COLO668 (cell line): ENCODE measurements around the gene FAM120B.
A peak's percentile ranks its signal among the peaks of the same experiment; 100 is the strongest.

Experiments used
- DNase-seq: peaks from one replicate; lab custom pipeline; 2025; ENCODE audit not compliant: unreplicated experiment; lab: John Stamatoyannopoulos, UW

FAM120B gene

DNA sequence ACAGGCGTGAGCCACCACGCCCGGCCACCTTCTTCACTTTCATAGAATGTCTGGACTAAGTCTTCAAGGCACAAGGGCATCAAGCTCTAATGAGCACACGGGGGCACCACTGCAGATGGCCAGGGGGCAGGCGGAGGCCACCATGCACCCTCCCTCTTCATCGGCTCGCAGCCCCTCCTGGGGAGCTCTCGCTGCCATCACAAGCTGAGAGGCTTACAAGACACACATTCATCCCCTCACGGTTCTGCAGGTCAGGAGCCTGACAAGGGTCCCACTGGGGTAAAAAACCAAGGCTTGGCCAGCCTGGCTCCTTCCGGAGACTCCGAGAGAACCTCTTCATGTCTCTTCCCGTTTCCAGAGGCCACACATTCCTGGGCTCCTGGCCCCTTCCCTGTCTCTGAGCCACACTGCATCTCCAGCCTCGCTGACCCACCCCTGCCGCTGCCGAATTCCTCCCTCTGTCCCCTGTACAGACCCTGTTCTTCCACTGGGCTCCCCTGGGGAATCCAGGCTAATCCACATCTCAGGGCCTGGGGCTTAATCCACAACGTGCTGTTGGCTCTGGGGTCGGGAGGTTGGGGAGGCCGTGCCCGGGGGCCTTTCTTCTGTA, 35.5 kb upstream of the FAM120B start:
- DNase-seq: no peak

DNA sequence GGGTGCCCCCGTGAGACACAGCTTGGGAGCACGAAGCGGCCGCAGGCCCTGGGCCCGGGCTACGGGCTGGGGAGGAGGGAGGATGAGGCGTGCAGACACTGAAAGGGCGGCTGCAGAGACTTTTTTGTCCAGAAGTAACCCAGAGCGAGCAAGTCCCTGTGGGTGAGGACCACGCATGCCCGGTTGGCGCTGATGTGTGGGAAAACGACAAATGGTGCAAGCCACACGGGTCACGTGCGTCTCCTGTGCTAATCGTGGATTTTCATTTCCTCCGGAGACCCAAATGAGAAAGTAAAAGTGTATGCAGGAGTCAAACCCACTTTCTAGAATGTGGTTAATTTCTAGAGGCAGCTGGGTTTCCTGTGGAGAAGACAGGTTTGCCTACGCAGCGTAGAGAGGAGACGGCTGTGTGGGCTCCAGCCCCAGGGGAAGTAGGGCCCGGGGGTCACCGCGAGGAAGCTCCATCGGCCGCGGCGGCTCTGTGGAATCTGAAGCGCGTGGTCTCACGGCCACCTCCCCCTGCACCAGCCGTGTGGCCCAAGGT, 34.7 kb upstream of the FAM120B start:
- no peak for DNase-seq

DNA sequence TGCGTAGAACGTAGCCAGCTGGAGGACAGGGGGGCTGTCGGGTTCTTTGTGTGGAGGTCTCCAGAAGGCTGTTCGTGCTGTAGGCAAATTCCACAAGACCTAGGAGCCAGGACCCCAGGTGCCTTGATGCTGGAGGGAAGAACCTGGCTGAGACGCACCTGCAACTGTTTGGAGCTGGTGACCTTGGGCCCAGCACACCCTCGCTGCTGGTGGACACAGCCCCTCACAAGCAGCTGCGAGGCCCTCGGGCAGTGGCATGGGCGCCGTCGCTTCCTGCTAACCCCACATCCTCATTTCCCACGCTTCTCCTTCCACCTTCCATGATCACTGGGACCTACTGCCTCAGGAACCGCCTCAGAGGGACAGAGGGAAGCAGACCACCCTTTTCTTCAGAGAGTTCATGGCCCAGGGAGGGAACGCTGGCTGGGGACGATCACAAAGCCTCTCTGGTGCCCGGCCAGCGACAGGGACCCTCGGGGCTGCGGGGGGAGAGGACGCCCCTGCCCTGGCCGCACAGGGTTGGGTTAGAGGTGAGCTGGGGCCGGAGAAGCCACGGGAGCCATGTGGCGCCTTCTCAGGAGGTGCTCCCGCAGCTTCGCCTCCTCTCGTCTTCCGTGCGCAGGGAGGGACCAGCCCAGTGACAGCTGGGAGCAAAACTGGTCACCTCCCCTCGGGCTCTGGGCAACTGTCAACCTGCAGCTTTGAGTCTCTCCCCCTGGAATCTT, 34.1 kb upstream of the FAM120B start:
- DNase-seq: no peak

DNA sequence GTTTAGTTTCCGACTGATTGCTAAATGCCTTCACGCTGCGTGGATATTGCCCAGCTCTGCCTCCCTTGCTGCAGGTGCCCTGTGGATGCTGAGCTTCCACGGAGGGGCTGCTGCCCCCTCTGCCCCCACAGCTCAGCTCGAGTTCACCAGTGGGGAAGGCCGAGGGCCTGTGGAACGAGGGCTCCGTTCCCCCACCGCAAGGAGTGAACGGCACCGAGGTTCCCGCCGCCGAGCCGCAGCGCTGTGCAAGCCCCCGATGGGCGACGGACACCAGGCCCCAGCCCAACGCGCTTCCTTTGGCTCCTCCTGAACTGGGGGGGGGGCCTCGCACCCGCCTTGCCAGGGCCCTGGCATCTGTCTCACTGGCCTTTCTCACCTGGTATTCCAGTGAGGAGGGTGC, 33.4 kb upstream of the FAM120B start:
- DNase-seq: no peak

DNA sequence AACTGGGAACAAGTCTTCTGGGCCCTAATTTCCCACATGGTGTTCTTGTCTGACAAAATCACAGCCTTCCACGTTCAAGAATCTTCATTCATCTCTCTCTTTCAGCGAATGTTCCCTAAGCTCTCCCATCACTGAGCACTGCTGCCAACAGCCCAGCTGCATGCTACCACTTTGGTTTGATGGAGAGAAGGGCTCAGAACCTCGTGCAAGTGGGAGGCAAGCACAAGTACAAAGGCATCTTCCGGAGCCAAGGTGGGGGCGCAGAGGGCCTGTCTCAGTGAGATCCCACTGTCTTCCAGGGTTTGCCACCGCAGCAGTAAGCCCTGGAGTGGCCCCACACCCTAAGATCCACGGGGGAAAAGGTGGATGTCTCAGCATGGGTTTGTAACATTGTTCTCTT, 32.9 kb upstream of the FAM120B start:
- no peak for DNase-seq

DNA sequence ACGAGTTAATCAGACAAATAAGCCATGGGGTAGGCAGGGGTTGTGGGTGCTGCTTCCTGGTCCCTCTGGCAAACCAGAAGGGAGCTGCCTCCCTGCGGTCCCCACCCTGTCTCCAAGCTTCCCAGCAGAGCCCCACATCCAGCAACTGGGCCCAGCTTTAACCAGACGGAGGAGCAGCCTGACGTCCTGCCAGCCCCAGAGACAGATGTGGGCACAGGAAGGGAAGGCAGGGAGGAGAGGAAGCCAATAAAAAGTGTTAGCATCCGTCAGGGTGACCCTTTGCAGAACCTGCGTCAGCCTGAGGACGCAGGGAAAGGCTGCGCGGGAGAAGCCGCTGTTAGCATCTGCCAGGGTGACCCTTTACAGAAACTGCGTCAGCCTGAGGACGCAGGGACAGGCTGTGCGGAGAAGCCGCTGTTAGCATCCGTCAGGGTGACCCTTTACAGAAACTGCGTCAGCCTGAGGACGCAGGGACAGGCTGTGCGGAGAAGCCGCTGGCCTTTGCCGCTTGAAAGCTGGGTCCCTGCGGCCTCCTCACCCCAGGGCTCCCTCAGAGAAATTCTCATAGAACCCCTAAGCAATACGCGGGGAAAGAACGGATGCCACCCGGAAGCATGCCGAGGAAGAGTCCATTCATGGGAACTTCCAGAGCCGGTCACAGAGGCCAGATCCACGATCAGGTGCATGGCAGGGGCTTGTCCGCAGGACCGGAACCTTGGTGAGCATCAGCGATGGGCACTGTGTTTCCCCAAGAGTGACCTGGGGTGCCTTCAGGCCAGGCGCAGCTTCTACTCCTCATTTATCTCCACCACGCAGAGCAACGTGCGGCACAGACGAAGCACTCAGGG, 31.6 kb upstream of the FAM120B start:
- no peak for DNase-seq

DNA sequence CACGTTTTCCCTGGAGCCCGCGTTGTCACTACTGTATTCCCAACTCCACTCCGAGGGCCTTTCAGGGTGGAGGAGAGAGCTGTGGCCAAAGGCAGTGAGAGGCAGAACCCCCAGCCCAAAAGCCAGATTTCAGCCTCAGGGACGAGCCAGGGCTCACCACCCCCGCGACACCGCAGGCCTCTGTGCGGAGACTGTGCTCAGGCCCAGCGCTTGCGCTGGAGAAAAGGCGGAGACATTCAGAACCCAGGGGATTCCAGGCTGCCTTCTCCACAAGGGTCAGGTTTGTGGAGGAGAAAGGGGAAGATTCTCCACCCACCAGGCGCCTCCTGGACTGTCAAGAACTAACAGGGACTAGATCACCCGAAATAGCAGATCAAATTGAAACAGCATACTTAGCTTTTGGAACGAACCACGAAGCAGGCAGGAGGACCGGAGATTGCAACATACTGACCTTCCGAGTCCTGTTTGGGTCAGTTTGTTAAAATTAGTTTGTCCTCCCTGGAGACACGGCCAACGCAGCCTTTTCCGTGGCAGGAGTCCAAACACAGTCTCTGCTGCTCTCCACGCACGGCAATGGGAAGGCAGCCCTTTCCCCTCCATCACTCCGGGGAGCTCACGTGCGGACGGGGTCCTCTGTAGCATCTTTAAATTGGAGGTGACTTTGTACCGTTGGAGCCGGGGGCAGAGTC, 30.0 kb upstream of the FAM120B start:
- DNase-seq: no peak

DNA sequence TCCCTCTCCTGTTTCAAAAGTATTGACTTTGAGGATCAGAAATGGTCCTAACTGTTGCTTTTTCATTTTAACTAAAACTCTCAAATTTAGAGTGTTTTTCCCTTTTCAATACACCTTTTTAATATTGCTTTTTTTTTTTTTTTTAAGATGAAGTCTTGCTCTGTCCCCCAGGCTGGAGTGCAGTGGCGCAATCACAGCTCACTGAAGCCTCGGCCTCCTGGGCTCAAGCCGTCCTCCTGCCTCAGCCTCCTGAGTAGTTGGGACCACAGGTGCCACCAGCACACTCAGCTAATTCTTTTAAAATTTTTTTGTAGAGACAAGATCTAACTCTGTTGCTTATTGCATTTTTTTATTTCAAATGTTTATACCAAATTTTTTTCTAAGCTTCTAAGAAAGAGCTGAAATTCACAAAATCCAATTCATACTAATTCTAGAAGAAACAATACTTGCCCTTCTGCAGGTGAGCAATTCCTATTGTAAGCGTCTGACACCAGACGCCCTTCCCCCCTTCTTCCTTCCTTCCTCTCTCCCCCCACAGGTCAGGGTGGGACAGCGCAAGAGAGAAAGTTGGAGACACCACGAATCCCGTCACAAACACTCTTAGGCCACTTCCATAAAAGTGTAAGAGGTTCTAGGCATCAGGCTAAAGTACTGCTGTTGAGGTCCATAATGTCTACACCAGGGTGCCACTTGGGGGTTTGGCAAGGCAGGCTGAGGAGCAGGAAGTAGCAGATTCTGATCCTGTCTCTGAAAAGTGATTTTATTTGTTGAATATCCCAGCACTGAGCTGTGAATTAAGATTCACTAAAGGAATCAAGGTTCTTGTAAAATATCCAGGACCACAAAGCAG, 28.4 kb upstream of the FAM120B start:
- no peak for DNase-seq

DNA sequence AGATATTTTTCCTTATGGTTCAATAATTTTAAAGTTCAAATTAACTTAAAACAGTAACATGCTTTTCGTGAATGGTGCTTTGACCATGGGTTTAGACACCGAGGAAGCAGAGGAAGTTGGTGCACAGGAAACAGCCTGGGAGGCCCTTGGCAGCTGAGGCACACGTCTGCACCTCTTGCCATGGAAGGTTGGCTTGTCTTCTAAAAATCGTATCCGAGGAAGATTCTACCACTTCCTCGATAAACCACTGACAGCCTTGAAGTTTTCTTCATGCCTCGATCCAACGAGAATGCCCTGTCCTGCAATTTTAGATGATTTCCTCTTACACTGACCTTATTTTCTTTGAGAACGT, 27.8 kb upstream of the FAM120B start:
- no peak for DNase-seq

DNA sequence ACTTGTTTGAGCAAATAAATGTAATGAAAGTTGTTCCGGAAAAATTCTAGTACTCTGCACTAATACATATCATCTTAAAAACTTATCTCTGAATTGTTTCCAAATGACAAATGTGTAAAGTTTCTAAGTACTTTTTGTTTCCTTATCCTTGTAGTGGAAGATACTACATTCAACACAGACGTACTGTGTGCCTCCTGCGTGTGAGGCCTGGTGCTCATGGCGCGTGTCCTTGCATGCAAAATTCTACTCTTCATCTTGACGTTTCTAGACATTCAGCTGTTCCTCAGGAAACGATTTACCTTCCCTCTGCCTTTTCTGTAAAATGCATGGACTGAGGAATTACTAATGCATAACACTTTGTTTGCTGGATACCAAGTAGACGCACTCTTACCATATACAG, 27.1 kb upstream of the FAM120B start:
- no peak for DNase-seq

DNA sequence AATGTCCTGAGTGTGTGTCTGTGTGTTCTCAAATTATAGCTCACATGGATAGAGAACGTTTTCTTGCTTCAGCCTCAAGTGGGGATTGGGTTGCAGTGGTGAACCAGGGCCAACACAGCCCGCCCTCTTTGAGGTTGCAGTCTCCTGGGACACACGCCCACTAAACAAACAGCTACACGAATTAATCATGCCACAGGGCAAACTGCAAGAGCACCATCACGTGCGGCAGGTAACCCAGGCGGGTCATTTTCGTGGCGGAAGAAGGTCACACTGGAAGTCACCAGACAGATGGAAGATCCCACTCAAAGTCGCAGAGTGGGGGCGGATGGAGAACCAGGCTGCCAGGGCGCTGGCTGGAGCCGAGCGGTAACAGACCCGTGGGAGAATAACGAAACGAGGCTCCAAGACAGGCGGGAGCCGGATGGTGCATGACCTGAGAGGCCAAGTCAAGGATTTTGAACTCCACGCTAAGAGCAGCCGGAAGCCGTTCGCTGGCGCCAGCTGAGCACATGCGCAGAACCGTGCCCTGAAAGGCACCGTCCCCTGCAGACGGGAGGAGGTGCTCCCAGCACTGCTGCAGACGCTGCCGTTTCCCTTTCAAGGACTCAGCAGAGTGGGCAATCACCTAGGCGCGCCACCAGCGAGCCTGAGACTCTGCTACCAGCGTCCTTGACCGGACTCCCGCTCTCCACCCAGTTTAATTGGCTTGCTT, 26.4 kb upstream of the FAM120B start:
- DNase-seq: peak; percentile 87

DNA sequence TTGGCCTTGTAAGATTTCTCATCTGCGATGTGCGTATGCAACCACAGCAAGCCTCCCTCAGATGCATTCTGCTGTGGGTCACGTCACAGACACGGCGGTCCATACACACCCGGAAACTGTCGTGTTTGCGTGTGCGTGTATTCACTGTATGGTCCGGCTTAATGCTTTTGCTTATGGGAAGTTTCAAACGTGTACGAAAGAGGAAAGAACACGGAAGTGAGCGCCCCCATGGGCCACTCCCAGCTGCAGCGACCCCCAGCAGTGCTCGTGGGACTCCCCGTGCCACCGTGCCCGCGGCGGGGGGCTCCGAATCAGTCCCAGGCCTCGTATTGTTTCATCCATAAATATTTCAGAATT, 25.9 kb upstream of the FAM120B start:
- no peak for DNase-seq

DNA sequence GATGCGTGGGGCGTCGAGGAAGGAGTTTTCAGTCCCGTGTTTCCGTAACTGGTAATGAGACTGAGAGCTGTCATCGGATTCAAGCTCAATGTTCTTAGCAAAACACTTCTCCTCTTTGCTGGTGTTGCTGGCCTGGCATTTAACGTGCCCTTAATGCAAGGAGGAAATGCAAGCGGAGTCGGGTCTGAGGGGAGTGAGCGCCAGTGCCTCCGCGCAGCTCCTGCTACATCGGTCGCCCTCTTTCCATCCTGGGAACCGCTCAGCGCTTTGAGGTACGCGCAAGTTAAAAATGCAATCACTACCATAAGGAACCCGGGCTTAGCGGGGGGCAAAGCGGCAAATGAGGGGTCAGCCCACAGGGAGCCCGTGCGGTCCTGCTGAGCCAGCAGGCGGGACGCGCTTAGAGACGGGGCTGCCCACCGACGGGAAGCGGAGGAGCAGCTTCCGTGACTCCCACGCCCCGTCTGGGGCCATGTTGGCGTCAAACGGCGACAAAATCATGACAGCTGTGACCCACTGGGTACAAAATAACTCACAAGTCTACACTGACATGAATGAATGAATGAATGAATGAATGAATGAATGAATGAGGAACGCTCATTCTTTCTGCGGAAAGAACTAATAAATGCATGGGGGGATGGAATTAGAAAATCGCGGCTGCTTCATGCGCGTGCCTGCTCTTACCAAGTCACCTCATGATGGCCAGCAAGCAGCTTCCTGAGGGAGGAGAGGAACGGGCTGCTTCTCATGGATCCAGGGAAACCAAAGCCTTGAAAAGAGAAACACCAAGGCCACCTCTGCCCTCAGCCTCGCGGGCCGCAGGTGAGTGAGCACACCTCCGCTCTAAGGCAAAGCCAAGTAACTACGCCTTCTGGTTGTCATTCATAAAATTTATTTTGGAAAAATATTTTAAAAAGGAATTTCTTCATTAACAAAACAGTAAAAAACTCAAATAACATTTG, 24.9 kb upstream of the FAM120B start:
- DNase-seq: no peak

DNA sequence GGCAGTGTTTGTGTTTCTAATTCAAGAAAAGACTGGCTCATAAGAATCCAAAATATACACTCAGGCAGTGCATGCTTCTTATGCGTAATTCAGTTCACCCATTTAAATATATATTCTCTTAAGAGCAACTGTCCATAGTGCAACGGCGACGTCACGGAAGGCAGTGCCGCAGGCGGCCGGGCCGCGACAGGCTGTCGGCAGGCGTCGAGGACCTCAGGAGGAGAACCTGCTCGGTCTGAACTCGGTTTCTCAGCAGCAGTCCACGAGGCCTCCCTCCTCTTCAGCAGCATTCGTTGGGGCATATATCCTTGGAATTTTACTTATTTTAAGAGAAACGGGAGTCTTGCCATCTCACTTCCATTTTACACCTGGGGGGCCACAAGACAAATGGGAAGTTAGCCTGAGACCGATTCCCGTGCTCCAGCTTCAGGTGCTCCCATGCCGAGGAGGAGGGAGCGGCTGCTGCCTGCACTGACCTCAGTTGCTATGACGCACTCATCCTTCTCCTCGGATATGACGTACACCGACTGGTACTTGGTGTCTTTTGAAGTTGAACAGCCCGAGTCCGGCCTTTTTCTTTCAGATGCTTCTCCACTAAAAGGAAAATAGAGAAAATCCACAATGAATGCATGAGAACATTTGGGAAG, 23.9 kb upstream of the FAM120B start:
- DNase-seq: no peak

DNA sequence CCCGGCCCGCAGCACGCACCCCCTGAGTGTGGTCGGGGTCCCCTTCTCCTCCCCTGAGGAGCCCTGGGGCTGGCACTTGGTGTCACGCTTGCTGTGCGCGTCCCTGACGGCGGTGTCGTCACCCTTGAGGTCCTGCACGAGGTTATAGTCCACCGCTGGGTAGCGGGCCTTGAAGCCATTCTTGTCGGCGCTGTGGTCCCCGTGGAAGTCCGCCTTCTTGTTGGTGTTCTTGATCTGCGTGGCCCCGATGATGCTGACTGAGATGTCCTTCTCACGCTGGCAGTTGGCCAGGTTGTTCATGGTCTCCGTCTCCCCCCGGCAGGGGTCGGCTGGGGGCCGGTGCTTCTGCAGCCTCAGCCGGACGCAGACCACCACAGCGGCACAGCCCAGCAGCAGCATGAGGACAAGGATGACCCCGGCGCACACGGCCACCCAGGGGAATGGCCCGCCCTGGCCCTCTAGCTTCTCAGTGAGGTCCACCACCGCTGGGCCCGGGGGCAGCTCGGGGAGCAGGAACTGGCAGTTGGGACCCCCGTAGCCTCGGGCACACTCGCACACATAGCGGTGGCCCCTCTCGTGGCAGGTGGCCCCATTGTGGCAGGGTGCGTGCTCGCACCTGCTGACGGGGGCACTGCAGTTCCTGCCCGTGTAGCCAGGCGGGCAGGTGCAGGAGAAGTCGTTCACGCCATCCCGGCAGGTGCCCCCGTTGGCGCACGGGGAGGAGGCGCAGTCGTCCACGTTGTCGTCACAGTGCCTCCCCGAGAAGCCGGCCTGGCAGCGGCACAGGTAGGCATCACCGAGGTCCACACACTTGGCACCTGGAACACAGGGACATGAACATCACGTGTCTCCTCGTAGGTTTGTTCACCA, 23.1 kb upstream of the FAM120B start:
- DNase-seq: no peak

DNA sequence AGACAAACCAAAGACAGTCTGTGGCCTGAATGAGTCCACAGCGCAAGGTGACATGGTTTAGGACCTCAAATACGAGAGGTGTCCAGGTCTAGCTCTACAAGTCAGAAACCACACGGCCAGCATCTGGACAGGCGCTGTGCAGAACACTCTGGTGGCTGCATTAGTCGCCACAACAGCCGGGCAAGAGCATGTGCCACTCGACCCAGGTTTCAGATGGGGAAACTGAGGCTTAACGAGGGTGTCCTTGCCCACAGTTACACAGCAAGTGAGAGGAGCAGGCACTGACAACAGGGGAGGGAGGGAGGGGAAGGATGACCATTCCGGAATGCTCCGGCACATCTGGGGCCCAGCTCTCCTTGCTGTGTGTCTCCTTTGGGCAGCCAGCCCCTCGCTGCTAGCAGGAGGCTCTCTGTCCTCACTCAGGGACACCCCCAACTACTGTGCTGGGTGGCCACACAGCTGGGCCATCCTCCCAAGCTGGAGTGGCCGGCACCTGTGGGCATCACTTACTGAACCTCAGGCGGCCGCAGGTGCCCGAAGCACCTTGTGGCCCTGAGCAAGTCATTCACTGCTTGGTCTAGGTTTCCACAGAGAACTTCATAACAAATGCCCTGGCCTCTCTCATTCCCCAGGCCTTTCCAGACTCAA, 22.3 kb upstream of the FAM120B start:
- DNase-seq: no peak
